IMR-90 (cell line): ENCODE data around the gene DPP6. TPM values are rescaled to one million over a fixed set of nuclear protein-coding genes. Genes with fewer than 3 reads are reported as not detected.

Source experiments
- ATAC-seq: fragments of 200-7000 bp; cut with Tn5 transposase; 2 replicates; pipeline ENCODE4 v1.9.1; 2020; ENCODE audit warnings: low read depth, mild to moderate bottlenecking, moderate library complexity
- BruUV-seq: library from RNA; stranded (reverse); fragments of 400-500 nt; replicated peaks from 2 replicates; lab custom pipeline; 2021; lab: Mats Ljungman, UMichigan
- CTCF ChIA-PET: fragments of 300-600 bp; formaldehyde crosslinking; extraction: SDS; loops from one replicate; lab custom pipeline; 2021; ENCODE audit warnings: antibody characterized with exemption; lab: Yijun Ruan, JAX
- POLR2A ChIA-PET: fragments of 300-600 bp; sonication (Branson Sonifier 250); formaldehyde crosslinking; loops from one replicate; lab custom pipeline; 2022; ENCODE audit warnings: antibody characterized with exemption; ENCODE audit not compliant: unreplicated experiment; lab: Charles Lee
- DNase-seq: peaks from one replicate; pipeline ENCODE4 v3.0.0; 2013
- H2AFZ ChIP-seq: replicated peaks from 2 replicates; pipeline ENCODE3; 2013; ENCODE audit warnings: low read length, mild to moderate bottlenecking; ENCODE audit not compliant: poor library complexity
- H2AK5ac ChIP-seq: 2 replicates; pipeline ENCODE4 v1.6.1; 2013; ENCODE audit warnings: low read depth, low read length, inconsistent platforms
- H2AK9ac ChIP-seq: replicated peaks from 2 replicates; pipeline ENCODE3; 2013; ENCODE audit warnings: mild to moderate bottlenecking, low read depth, low read length, moderate library complexity; ENCODE audit not compliant: poor library complexity
- H2BK120ac ChIP-seq: 2 replicates; pipeline ENCODE4 v1.6.1; 2013; ENCODE audit warnings: low read depth, low read length, inconsistent platforms
- H2BK15ac ChIP-seq: 3 replicates; pipeline ENCODE4 v1.6.1; 2013; ENCODE audit warnings: low read depth, low read length, inconsistent platforms
- H2BK20ac ChIP-seq: 2 replicates; pipeline ENCODE4 v1.6.1; 2013; ENCODE audit warnings: low read depth, mild to moderate bottlenecking, inconsistent platforms, low read length, moderate library complexity
- H2BK5ac ChIP-seq: 2 replicates; pipeline ENCODE4 v1.6.1; 2013; ENCODE audit warnings: mild to moderate bottlenecking, low read depth, low read length, inconsistent platforms; ENCODE audit not compliant: poor library complexity, severe bottlenecking
- H3K14ac ChIP-seq: replicated peaks from 2 replicates; pipeline ENCODE4 v1.6.1; 2013; ENCODE audit warnings: low read depth, low read length, inconsistent platforms
- H3K18ac ChIP-seq: 2 replicates; pipeline ENCODE4 v1.6.1; 2013; ENCODE audit warnings: low read depth, low read length, control low read depth
- H3K23ac ChIP-seq: 2 replicates; pipeline ENCODE4 v1.6.1; 2013; ENCODE audit warnings: low read depth, low read length, inconsistent platforms
- H3K27ac ChIP-seq: 2 replicates; pipeline ENCODE4 v1.5.1; 2013; ENCODE audit warnings: mild to moderate bottlenecking, control low read depth, low read length; ENCODE audit not compliant: insufficient read depth
- H3K27me3 ChIP-seq: 2 replicates; pipeline ENCODE4 v1.6.1; 2013; ENCODE audit warnings: low read length; ENCODE audit not compliant: control insufficient read depth, insufficient read depth
- H3K36me3 ChIP-seq: 2 replicates; pipeline ENCODE4 v1.6.1; 2013; ENCODE audit warnings: low read length, mixed read lengths; ENCODE audit not compliant: control insufficient read depth, insufficient read depth
- H3K4ac ChIP-seq: 2 replicates; pipeline ENCODE4 v1.6.1; 2013; ENCODE audit warnings: low read depth, low read length, inconsistent platforms
- H3K4me1 ChIP-seq: 2 replicates; pipeline ENCODE4 v1.6.1; 2013; ENCODE audit warnings: low read length, mixed read lengths; ENCODE audit not compliant: control insufficient read depth, insufficient read depth
- H3K4me2 ChIP-seq: 2 replicates; pipeline ENCODE4 v1.6.1; 2013; ENCODE audit warnings: low read depth, mild to moderate bottlenecking, control low read depth, low read length, moderate library complexity
- H3K4me3 ChIP-seq: 2 replicates; pipeline ENCODE4 v1.5.1; 2013; ENCODE audit warnings: low read depth, mild to moderate bottlenecking, control low read depth, low read length, moderate library complexity; ENCODE audit not compliant: insufficient read depth
- H3K56ac ChIP-seq: 2 replicates; pipeline ENCODE4 v1.6.1; 2013; ENCODE audit warnings: low read length, inconsistent platforms; ENCODE audit not compliant: insufficient read depth; ENCODE audit errors: extremely low read depth
- H3K79me1 ChIP-seq, 2 experiments: 2 replicates each; pipeline ENCODE4 v1.6.1; 2013; ENCODE audit warnings: low read length in 2 of 2, inconsistent platforms in 1 of 2, low read depth in 1 of 2
- H3K9ac ChIP-seq: 2 replicates; pipeline ENCODE4 v1.6.1; 2013; ENCODE audit warnings: low read depth, low read length, control low read depth
- H3K9me1 ChIP-seq: 2 replicates; pipeline ENCODE4 v1.6.1; 2013; ENCODE audit warnings: low read length, inconsistent platforms; ENCODE audit not compliant: insufficient read depth
- H3K9me3 ChIP-seq: 2 replicates; pipeline ENCODE4 v1.6.1; 2013; ENCODE audit warnings: low read length; ENCODE audit not compliant: control insufficient read depth, insufficient read depth
- H4K20me1 ChIP-seq: 2 replicates; pipeline ENCODE4 v1.6.1; 2013; ENCODE audit warnings: low read length, inconsistent platforms; ENCODE audit not compliant: insufficient read depth
- H4K5ac ChIP-seq: 2 replicates; pipeline ENCODE4 v1.6.1; 2013; ENCODE audit warnings: mild to moderate bottlenecking, low read depth, low read length, control low read depth
- H4K8ac ChIP-seq, 2 experiments: 2 replicates each; pipeline ENCODE4 v1.6.1; 2013; ENCODE audit warnings: low read depth in 2 of 2, low read length in 2 of 2, control low read depth in 1 of 2, inconsistent platforms in 1 of 2
- H4K91ac ChIP-seq: 2 replicates; pipeline ENCODE4 v1.6.1; 2013; ENCODE audit warnings: low read depth, low read length, inconsistent platforms; ENCODE audit not compliant: insufficient read depth
- BHLHE40 ChIP-seq: fragments of 150-350 bp; IDR thresholded peaks from 2 replicates; pipeline ENCODE4 v1.6.1; 2016; ENCODE audit warnings: mild to moderate bottlenecking, low read depth, low read length
- CEBPB ChIP-seq: IDR thresholded peaks from 2 replicates; pipeline ENCODE4 v1.6.1; 2012; ENCODE audit warnings: low read depth, low read length, improper control_type of control experiment
- CHD1 ChIP-seq: IDR thresholded peaks from 2 replicates; pipeline ENCODE4 v1.6.1; 2012; ENCODE audit warnings: low read depth, low read length, improper control_type of control experiment
- FOS ChIP-seq: fragments of 150-350 bp; IDR thresholded peaks from 2 replicates; pipeline ENCODE4 v1.6.1; 2016; ENCODE audit warnings: low read depth, low read length
- MAFK ChIP-seq: IDR thresholded peaks from 2 replicates; pipeline ENCODE4 v1.6.1; 2012; ENCODE audit warnings: low read depth, low read length, improper control_type of control experiment
- MAZ ChIP-seq: IDR thresholded peaks from 2 replicates; pipeline ENCODE4 v1.6.1; 2012; ENCODE audit warnings: low read depth, mild to moderate bottlenecking, low read length, improper control_type of control experiment, moderate library complexity, borderline replicate concordance
- MXI1 ChIP-seq: IDR thresholded peaks from 2 replicates; pipeline ENCODE4 v1.6.1; 2012; ENCODE audit warnings: low read depth, mild to moderate bottlenecking, low read length, moderate library complexity, borderline replicate concordance
- NFE2L2 ChIP-seq: fragments of 150-350 bp; IDR thresholded peaks from 2 replicates; pipeline ENCODE4 v1.6.1; 2016; ENCODE audit warnings: low read depth, mild to moderate bottlenecking, low read length
- POLR2A ChIP-seq: IDR thresholded peaks from 2 replicates; pipeline ENCODE4 v1.6.1; 2012; ENCODE audit warnings: mild to moderate bottlenecking, low read depth, low read length
- RAD21 ChIP-seq: IDR thresholded peaks from 2 replicates; pipeline ENCODE4 v1.6.1; 2012; ENCODE audit warnings: low read length, improper control_type of control experiment
- RFX5 ChIP-seq: IDR thresholded peaks from 2 replicates; pipeline ENCODE4 v1.8.0; 2012; ENCODE audit warnings: low read depth, mild to moderate bottlenecking, low read length, moderate library complexity
- SMC3 ChIP-seq: fragments of 150-350 bp; IDR thresholded peaks from 2 replicates; pipeline ENCODE4 v1.6.1; 2016; ENCODE audit warnings: low read depth, mild to moderate bottlenecking, antibody characterized with exemption, low read length, moderate library complexity
- WGBS, 2 experiments: methylation state at CpG; one replicate each; pipeline versions ENCODE4 v1.1.5 to v1.1.7; 2013; ENCODE audit warnings: missing lambda C conversion rate in 2 of 2; ENCODE audit not compliant: insufficient read length in 1 of 2; ENCODE audit errors: extremely low coverage in 2 of 2; 5-methylcytosine and 5-hydroxymethylcytosine counted together
- dilution Hi-C: fragments of 300-500 bp; cut with HindIII; formaldehyde crosslinking; loops from one replicate; pipeline ENCODE4 v1.14.3; 2018; ENCODE audit warnings: low sequenced_read_pairs; ENCODE audit not compliant: unreplicated experiment
- in situ Hi-C: fragments of 300-500 bp; cut with MboI; formaldehyde crosslinking; loops from 3 replicates; pipeline ENCODE4 v1.14.3; 2019; ENCODE audit warnings: low sequenced_read_pairs, inconsistent platforms, mixed read lengths
- intact Hi-C: fragments of 100-400 bp; cut with micrococcal nuclease; formaldehyde crosslinking; loops from 2 replicates; pipeline ENCODE4 v1.10.0; 2022
- polyA plus RNA-seq, 3 experiments: library from polyadenylated mRNA; depleted of rRNA; stranded (reverse); fragments of >200 nt; gene quantifications; 2 replicates each; pipeline ENCODE4 v1.2.3, GENCODE V29; 2012; ENCODE audit warnings: low replicate concordance in 1 of 3
- total RNA-seq: library from RNA; depleted of rRNA; stranded (reverse); fragments of >200 nt; gene quantifications from 2 replicates; pipeline ENCODE4 v1.2.3, GENCODE V29; 2012
- TF ChIP-seq, protein P1 (sequence below): conservative IDR thresholded peaks from 2 replicates; pipeline ENCODE4 v1.5.1; 2012; ENCODE audit warnings: mild to moderate bottlenecking, low read depth, low read length, improper control_type of control experiment
- TF ChIP-seq, protein P2 (sequence below): fragments of 150-350 bp; IDR thresholded peaks from 2 replicates; pipeline ENCODE4 v1.6.1; 2016; ENCODE audit warnings: low read depth, mild to moderate bottlenecking, low read length, moderate library complexity, borderline replicate concordance

The DPP6 gene
- total and polyA plus RNA-seq, 2 of the 4 experiments (the other 2 are of a cell fraction), result not detected

DNA sequence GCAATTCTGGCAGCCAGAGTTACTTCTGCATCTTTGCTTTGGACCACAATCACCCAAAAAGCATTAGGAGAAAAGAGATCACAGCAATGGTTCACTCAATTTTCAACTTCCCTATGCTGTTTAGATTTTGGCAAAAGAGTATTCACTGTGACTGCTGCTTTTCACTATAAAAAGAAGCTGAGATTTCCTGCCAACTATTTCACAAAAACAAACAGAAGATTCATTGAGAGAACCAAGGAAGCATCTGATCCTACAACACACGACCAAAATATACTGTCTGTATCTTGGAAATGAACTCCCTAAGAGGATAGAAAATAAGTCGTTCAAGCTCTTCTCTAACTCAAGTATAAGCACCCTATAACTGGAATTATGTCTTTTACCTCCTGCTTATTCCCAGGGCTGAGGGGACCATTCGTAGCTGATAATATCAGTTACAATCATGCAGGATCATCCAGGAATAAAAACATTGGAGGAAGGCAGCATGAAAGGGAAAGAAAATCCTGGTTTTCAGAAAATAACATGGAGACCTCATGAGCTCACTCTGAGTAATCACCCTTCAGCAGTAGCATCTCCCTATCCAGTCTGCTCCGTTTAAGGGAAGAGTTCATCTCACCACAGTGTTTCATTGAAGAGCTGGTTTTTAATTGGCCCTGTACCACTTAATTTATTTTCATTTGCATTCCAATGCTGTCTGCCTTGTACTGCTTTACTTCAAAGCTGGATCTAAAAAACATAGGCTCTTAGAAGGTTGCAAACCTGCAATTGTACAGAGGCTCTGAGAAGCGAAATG is 694.6 kb downstream of the DPP6 start:
- H2AK5ac ChIP-seq, result no peak overlapping the region
- H3K36me3 ChIP-seq, result no peaks in the 10 kb centered on the region
- H3K4me2 ChIP-seq, result no peak overlapping the region
- no peak overlapping the region for H3K18ac ChIP-seq
- TF ChIP-seq CHD1, result no peak
- no peak for TF ChIP-seq MAZ
- TF ChIP-seq MAFK, result no peak
- no peak for TF ChIP-seq MXI1
- TF ChIP-seq, protein P1, sequence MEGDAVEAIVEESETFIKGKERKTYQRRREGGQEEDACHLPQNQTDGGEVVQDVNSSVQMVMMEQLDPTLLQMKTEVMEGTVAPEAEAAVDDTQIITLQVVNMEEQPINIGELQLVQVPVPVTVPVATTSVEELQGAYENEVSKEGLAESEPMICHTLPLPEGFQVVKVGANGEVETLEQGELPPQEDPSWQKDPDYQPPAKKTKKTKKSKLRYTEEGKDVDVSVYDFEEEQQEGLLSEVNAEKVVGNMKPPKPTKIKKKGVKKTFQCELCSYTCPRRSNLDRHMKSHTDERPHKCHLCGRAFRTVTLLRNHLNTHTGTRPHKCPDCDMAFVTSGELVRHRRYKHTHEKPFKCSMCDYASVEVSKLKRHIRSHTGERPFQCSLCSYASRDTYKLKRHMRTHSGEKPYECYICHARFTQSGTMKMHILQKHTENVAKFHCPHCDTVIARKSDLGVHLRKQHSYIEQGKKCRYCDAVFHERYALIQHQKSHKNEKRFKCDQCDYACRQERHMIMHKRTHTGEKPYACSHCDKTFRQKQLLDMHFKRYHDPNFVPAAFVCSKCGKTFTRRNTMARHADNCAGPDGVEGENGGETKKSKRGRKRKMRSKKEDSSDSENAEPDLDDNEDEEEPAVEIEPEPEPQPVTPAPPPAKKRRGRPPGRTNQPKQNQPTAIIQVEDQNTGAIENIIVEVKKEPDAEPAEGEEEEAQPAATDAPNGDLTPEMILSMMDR, result no peak
- TF ChIP-seq POLR2A, result no peak
- no peak for TF ChIP-seq RAD21
- TF ChIP-seq BHLHE40, result no peak
- TF ChIP-seq, protein P2, sequence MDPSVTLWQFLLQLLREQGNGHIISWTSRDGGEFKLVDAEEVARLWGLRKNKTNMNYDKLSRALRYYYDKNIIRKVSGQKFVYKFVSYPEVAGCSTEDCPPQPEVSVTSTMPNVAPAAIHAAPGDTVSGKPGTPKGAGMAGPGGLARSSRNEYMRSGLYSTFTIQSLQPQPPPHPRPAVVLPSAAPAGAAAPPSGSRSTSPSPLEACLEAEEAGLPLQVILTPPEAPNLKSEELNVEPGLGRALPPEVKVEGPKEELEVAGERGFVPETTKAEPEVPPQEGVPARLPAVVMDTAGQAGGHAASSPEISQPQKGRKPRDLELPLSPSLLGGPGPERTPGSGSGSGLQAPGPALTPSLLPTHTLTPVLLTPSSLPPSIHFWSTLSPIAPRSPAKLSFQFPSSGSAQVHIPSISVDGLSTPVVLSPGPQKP, result no peak
- no peak for TF ChIP-seq RFX5
- TF ChIP-seq FOS, result no peak
- TF ChIP-seq SMC3, result no peak
- no peak for TF ChIP-seq CEBPB
- no peak for TF ChIP-seq NFE2L2
- 0% methylated on average over 1 of the region's 5 CpGs; no CpG with 5 or more reads in 1 of the 2 experiments for WGBS, 2 experiments
- dilution Hi-C loops (no loop called here), in situ Hi-C loops (no loop called here), intact Hi-C loops (no loop called here)
- DNase-seq (no peak), ATAC-seq (no peak)
- no peak overlapping the region for H3K4me3 ChIP-seq
- H3K23ac ChIP-seq, result no peak overlapping the region
- no peak overlapping the region for H3K4ac ChIP-seq
- no peak overlapping the region for H2BK5ac ChIP-seq
- H2AFZ ChIP-seq, result no peak overlapping the region
- no peak overlapping the region for H4K91ac ChIP-seq
- H3K9me3 ChIP-seq, result peaks cover 35% of the 10 kb centered on the region
- ChIA-PET CTCF (interaction anchor here (0.5 kb wide), 1 partner anchor 641 kb away, joined by 3 read pairs; no protein-coding TSS in a partner anchor), POLR2A (no interaction called here)
- BruUV-seq, result no TSS peak
- H3K4me1 ChIP-seq, result no peaks in the 10 kb centered on the region
- no peaks in the 10 kb centered on the region for H3K27me3 ChIP-seq
- no peaks in the 10 kb centered on the region for H3K79me1 ChIP-seq
- H2BK20ac ChIP-seq, result no peak overlapping the region
- H2BK15ac ChIP-seq, result no peak overlapping the region
- H2AK9ac ChIP-seq, result no peak overlapping the region
- H3K27ac ChIP-seq, result no peak overlapping the region
- H4K8ac ChIP-seq, result no peak overlapping the region
- H4K20me1 ChIP-seq, result no peaks in the 10 kb centered on the region
- no peaks in the 10 kb centered on the region for H3K9me1 ChIP-seq
- no peak overlapping the region for H2BK120ac ChIP-seq
- no peak overlapping the region for H4K5ac ChIP-seq
- H3K14ac ChIP-seq, result no peak overlapping the region
- H3K56ac ChIP-seq, result no peak overlapping the region
- H3K9ac ChIP-seq, result no peak overlapping the region
